Stimulated activated CD4-positive, alpha-beta T cell treated with anti-CD3 and anti-CD28 coated beads, Interleukin-1b, Interleukin-23, amount 100 ng/mL, for 1 hour (primary cell): ENCODE results near the gene ATP2B2.

Experiments used
- DNase-seq, 2 donors: peaks; one replicate each; pipeline ENCODE4 v3.0.0-alpha.2; 2020; ENCODE audit warnings: low read depth in 2 of 2

The ATP2B2 gene

GRCh38 chr3:10493202-10493589, 12.2 kb downstream of the ATP2B2 start:
- DNase-seq = no peak

- DNase-seq = no peak
Measured at GRCh38 chr3:10492364-10493201, 12.8 kb downstream of the ATP2B2 start.

GRCh38 chr3:10489746-10490483, 15.5 kb downstream of the ATP2B2 start:
- no peak for DNase-seq

GRCh38 chr3:10487988-10488633, 17.3 kb downstream of the ATP2B2 start:
- DNase-seq = no peak

- no peak for DNase-seq
Measured at GRCh38 chr3:10485806-10486205, 19.6 kb downstream of the ATP2B2 start.

GRCh38 chr3:10485380-10485779, 20.0 kb downstream of the ATP2B2 start:
- no peak for DNase-seq

GRCh38 chr3:10484709-10485108, 20.7 kb downstream of the ATP2B2 start:
- DNase-seq = no peak

- DNase-seq = no peak
Measured at GRCh38 chr3:10483686-10484345, 21.6 kb downstream of the ATP2B2 start.

- no peak for DNase-seq
Measured at GRCh38 chr3:10483364-10483675, 22.1 kb downstream of the ATP2B2 start.

- no peak for DNase-seq
Measured at GRCh38 chr3:10482631-10483363, 22.6 kb downstream of the ATP2B2 start.

GRCh38 chr3:10480871-10481378, 24.5 kb downstream of the ATP2B2 start:
- no peak for DNase-seq

GRCh38 chr3:10479311-10479710, 26.1 kb downstream of the ATP2B2 start:
- DNase-seq = no peak

GRCh38 chr3:10475983-10476382, 29.4 kb downstream of the ATP2B2 start:
- no peak for DNase-seq

- DNase-seq = no peak
Measured at GRCh38 chr3:10474847-10475246, 30.5 kb downstream of the ATP2B2 start.

- DNase-seq = no peak
Measured at GRCh38 chr3:10474275-10474646, 31.1 kb downstream of the ATP2B2 start.

GRCh38 chr3:10473581-10474274, 31.7 kb downstream of the ATP2B2 start:
- no peak for DNase-seq

GRCh38 chr3:10472877-10473440, 32.4 kb downstream of the ATP2B2 start:
- no peak for DNase-seq

- DNase-seq = no peak
Measured at GRCh38 chr3:10471054-10471688, 34.2 kb downstream of the ATP2B2 start.

GRCh38 chr3:10470120-10471053, 35.0 kb downstream of the ATP2B2 start:
- DNase-seq = no peak
